ENCODE results near the gene LDAF1.

GRCh38 chr16:21192991-21193390, 34.5 kb downstream of the LDAF1 start:
- no peak for TF ChIP-seq CTCF (IDR thresholded peaks at IDR 0.05)
- TF ChIP-seq POLR2A (IDR thresholded peaks at IDR 0.05), result no peak
